Inflammatory macrophage treated with lipopolysaccharide for 4 hours (primary cell): Measurements from ENCODE around the gene ADSS2.

Source experiments
- DNase-seq: peaks from one replicate; pipeline ENCODE4 v3.0.0-alpha.2; 2020

ADSS2 gene

GRCh38 chr1:244445320-244446181 lies 6.2 kb downstream of the ADSS2 start:
- DNase-seq: no peak

- no peak for DNase-seq
Observed at GRCh38 chr1:244444854-244445253, 6.9 kb downstream of the ADSS2 start.

- no peak for DNase-seq
Observed at GRCh38 chr1:244442850-244443249, 8.9 kb downstream of the ADSS2 start.

- DNase-seq: peak; percentile 21
Observed at GRCh38 chr1:244439391-244440032, 12.2 kb downstream of the ADSS2 start.

DNA sequence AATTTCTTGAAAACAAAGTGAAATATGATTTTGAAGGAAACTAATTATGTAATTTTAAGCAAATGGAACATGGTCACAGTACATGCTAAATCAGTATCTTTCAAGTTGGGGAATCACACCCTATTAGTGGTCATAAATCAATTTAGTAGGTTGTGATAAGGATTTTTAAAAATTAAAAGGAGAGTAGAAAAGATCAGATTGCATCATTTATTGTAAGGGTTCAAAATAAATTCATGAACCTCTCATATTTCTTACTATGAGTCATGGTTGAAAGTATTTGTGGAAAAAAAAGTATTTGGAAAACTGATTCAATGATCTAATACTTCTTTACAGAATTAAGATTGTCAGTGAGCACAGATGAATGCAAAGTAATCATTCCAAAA lies 14.6 kb downstream of the ADSS2 start:
- no peak for DNase-seq

- DNase-seq: peak; percentile 52
Observed at GRCh38 chr1:244436336-244437085, 15.2 kb downstream of the ADSS2 start.

- DNase-seq: no peak
Observed at GRCh38 chr1:244435562-244436205, 16.0 kb downstream of the ADSS2 start.

GRCh38 chr1:244431166-244431565 lies 20.5 kb downstream of the ADSS2 start:
- DNase-seq: no peak

- DNase-seq: no peak
Observed at GRCh38 chr1:244429818-244430217, 21.9 kb downstream of the ADSS2 start.

- DNase-seq: no peak
Observed at GRCh38 chr1:244427647-244428046, 24.1 kb downstream of the ADSS2 start.

- DNase-seq: no peak
Observed at GRCh38 chr1:244424649-244425334, 26.9 kb downstream of the ADSS2 start.

GRCh38 chr1:244422174-244422573 lies 29.5 kb downstream of the ADSS2 start:
- DNase-seq: no peak

- DNase-seq: no peak
Observed at GRCh38 chr1:244419024-244419423, 32.7 kb downstream of the ADSS2 start.

GRCh38 chr1:244414543-244414942 lies 37.2 kb downstream of the ADSS2 start:
- DNase-seq: no peak

DNA sequence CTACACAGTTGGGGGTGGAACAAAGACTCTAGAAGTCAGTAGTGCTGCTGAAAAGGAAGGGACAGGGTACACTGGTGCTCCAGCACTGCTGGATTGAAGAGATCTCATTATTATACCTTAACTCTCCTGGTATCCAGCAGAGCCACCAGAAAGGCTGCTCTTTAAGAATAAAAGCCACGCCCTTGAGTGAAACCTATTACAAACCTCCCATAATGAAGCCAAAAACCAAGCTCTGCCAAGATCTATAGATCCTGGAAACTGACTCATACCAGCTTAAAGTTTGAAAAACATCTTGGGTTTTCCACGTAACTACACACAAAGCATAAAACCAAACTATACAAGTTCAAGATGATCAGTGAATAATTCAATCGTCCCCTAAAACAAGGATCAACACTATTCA lies 38.0 kb downstream of the ADSS2 start:
- no peak for DNase-seq

- no peak for DNase-seq
Observed at GRCh38 chr1:244412176-244412575, 39.5 kb downstream of the ADSS2 start.

- DNase-seq: peak; percentile 89
Observed at GRCh38 chr1:244409701-244410100, 42.0 kb downstream of the ADSS2 start.

DNA sequence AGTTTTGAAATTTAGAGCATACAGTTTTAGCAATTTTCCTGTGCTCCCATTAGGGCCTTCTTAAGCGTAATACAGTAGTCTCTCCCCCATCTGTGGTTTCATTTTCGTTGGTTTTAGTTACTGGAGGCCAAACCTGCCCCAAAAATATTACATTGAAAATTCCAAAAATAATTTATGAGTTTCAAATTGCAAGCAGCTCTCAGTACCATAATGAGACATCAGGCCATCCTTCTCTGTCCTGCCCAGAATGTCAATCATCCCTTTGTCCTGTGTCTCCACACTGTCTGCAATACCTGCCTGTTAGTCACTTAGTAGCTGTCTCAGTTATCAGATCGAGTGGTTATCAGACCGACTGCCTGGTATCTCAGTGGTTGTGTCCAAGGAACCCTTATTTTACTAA lies 45.4 kb downstream of the ADSS2 start:
- no peak for DNase-seq

DNA sequence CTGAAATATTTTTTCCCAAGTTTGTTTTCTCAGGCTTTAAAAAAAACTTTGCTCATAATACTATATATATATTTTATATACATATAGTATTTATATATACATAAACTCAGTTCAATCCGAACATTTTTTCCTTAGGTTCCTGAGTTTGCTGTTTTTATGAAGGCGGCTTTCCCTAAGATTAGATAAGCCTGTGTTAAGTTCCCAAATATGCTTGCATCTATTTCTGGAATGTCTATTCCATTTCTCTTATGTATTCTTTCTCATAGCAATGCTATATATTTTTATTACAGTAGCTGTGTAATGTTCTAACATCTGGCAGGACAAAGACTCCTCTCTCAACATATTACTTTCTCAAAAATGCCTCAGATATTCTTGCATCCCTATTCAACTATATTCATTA lies 45.9 kb downstream of the ADSS2 start:
- DNase-seq: no peak

- DNase-seq: no peak
Observed at GRCh38 chr1:244403431-244403830, 48.3 kb downstream of the ADSS2 start.

DNA sequence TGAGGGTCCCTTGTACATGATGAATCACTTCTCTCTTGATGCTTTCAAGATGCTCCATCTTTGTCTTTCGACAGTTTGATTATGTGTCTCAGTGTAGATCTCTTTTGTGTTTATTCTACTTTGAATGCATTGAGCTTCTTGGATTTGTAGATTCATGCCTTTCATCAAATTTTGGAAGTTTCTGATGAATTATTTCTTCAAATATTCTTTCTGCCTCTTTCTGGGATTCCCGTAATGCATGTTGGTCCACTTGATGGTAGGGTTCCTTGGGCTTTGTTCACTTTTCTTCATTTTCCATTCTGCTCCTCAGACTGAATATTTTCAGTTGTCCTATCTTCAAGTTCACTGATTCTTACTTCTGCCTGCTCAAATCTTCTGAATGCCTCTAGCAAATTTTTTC lies 50.7 kb downstream of the ADSS2 start:
- no peak for DNase-seq

- DNase-seq: no peak
Observed at GRCh38 chr1:244397131-244397530, 54.6 kb downstream of the ADSS2 start.

GRCh38 chr1:244395965-244396364 lies 55.7 kb downstream of the ADSS2 start:
- DNase-seq: no peak
